HG03095 (cell line): ENCODE data around the gene TRIO.

ENCODE experiments used
- ATAC-seq: cut with Tn5 transposase; IDR thresholded peaks from one replicate; pipeline ENCODE4 v1.9.1; 2021; ENCODE audit warnings: moderate library complexity; ENCODE audit not compliant: unreplicated experiment

The TRIO gene

DNA sequence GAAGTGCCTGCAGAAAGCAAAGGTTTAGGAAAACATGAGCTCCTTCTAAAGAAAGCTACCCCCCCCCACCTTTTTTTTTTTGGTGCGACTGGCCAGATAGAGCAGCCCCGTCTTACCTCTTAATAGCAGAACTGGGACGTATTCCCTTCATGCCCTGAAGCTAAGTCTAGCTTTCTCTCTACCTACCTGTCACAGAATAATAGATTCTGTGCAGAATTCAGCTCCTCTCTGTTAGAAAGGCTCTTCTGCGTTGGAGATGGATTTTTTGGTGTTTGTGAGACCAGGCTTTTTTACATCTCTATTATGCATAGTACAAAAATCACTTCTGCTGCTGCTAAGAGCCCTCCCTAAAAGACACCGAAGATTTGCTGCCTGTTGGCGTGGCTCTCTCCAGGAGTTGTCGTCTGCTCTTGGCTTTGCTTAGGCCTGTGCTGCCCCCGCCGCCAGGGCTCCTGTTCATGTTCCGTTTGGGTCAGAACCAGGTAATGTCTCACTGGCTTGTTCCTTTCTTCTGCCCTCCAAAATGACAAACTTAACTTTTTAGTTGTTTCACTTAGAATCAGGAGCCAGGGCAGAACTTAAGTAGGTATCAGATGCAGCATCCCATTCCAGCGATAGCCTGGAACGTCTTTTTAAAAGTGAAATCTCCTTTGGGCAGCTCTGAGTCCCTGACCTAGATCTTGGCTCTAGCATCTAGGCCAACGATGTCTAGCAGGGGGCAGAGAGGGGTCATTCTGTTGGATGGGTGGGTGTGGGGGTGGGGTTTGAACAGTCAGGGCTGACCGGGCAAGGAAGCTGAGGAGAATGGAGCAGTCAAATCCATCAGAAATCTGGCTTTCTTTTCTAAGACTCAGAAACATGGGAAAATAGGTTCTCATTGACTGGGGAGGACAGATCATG is 2.5 kb downstream of the TRIO start:
- ATAC-seq = no peak

DNA sequence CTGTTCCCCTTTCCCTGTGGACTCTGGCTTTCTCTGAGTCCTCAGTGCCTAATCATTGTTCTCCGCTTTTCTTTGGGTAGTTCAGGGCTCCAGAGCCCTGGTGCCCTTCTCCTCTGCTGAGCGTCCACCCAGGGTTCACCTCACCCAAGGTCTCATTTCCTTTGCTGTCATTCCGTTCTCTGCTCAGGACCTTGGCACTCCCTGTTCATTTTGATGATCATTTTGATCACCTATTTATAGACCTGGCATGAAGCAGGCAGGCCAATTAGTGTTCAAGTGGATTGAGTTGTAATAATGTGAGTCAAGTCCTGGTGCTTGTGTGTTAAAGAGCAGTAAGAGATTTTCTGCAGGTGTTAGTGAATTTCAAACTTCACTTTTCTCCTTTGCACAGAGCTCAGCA is 3.6 kb downstream of the TRIO start:
- ATAC-seq = no peak

DNA sequence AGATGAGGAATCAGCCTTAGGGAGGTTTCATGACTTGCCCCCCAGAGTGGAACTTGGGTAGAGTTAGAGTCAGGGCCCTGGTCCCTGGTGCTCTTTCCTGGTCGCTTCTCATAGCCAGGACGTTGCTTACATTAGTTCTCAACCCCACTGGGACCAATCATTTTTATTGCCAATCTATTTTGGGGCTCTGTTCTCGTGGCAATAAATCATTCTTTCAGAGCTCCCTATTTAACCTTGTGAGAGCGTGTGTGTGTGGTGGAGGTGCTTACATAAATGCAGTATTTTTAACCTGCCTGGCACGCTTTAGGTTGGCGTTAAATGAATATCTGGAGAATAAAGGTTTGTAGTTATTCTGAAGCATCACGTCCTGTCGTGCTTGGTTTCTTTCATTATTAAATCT is 4.1 kb downstream of the TRIO start:
- ATAC-seq = no peak

DNA sequence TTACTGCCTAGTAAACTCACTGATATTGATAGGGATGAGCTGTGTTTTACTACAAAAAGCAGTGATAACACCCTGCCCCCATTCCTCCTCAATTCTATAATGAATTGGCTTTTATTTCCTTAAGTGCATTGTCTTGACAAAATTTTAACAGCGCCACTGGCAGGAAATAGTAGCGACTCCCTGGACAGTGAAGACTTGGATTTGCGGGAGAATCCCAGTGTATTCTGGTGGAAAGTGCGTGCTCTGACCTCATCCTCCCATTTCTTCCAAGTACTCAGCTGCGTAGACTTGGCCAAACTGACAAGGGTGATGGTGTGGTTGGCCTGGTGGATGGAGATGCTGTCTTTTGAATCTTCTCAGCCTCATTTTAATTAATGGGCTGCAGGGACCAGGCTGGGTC is 5.3 kb downstream of the TRIO start:
- no peak for ATAC-seq

DNA sequence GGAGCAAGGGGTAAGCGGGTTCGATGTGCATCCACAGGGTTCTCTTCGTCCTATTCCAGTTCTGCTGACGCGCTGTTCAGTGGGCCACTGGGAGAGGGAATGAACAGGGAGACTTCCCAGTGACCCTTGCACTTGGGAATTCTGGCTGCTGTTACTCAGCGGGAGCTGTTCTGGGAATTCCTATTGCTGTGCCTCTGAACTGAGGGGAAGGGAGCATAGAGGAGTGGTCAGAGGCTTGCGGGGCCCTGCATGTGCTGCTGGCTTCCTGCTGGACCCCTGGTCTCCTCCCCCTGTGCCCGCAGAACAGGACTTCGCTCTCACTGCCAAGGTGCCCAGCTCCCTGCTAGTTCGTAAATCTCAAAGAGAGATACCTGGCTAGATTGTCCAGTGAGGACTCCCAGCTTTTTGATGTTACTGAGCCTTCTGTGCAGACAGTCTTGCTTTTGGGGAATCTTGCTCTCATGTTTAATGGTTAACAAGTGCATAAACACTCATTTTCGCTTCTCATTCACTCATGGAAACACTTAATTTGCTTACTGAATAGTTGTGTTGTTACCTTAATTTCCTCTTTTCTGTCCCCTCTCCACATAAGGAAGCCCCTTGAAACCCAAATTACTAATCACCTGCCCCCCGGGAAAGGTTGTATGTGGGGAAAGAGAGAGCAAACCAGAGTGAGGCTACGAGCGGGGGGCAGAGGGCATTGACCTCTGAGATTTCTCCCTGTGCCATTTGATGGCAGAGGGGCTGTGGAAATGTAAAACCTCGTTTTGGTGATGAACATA is 5.9 kb downstream of the TRIO start:
- ATAC-seq = no peak

DNA sequence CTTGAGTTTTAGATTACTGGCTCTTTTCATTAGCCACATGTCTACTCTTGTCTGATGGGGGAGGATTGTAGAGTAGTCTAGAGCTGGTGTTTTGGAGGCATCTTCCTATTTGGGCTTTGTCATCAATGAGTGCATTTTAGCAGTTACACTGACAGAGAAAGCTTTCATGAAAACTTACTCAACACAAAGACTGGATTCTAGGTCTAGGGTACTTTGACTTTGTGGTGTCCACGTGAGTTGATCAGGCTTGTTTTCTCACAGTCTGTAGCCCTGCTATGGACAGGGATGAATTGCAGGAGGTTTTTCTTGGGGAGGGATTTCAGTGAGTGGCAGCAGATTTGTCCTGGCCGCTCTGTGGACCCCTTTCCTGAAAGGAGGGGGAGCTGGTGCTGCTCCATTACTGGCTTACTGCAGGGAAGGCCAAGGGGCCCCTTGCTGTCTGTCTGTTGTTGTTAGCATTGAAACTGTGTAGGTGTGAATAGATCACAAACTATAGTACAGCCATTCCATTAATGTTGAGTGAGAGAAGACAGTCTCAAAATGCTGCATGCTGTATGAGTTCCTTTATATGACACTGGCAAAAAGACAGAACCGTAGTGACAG is 6.6 kb downstream of the TRIO start:
- ATAC-seq = no peak

DNA sequence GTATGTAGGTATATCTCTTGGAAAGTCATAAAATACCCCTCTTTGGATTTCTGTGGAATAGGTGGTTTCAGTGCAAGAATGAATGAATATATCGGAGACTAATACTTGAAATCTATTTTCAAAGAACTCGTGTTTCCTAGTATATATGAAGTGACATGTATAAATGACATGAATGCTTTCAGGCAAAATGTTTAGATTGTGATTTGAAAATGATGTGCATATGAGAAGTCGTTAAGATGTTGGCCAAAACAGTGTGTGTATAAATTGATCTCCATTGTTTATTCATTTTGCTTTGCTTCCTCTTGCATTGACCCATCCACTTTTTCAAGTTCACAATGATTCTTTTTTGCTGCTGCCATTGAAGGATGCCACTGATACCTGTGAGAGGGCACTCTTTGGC is 8.3 kb downstream of the TRIO start:
- no peak for ATAC-seq

DNA sequence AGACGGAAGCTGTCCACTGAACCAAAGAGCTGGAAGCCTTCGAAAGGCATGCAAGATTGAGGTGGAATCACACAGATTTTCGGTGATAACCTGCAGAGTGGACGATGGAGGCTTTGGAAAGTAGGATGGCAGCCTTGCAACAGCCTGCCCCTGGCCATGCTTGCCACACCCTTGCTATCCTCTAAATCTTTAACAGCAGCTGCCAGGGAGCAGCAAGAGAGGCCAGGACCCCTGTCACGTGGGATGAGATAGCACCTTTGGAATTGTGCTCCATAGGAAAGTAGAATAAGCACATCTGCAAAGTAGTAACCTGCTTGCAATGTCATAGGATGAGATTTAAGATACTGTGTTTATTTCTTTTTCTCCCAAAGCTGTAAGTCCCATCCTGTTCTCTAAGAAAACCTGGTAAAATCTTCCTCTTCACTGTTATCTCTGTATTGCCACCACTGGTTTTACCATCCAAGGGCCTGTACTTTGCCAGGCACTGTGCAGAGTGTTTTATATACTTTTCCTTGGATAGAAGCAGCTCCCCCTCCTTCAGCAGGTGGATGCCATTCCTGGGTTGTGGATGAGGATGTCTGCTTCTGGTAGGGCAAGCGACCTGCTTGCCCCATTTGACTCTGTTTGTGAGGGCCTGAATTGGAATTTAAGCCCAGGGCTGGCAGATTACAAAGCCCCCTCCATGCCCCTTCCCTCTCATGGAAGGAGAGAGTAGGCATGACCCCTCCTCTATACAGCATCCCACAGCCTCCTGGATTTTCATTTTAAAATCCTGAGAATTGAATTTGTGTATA is 10.1 kb downstream of the TRIO start:
- no peak for ATAC-seq

DNA sequence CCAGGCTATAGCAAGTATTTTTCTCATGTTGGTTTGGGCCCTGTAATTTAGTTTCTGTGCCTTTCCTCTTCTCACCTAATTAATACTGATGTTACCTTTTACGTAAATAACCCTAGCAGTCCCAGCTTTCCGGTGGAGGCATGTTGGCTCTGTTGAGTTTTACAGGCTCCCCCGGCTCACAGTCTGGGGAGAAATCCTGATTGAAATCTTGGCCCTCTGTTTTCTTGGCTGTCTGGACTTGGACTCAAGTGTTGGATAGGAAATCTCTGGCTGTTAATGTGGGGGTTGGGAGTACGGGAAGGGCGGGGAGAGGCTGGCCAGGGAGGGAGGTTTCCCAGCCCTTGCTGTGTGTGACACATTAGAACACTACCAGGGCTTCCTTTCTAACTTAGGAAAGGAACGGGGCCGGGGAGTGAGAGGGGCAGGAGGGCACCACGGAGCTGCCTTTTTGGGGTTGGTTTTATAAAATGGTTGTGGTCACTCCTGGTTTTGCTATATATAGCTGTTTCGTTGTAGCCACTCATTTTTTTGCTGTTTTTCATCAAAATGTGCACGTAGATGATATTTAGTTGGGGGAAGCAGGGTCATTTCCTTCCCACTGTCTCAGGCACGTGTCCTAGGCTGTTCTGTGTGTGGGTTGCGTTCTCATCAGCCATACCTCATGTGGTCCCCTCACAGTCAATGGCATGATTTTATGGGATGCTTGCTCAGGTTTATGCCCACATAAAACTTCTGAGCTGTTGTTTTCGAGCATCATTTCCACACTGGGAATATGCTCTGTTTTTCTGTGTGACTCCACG is 11.0 kb downstream of the TRIO start:
- ATAC-seq = no peak

DNA sequence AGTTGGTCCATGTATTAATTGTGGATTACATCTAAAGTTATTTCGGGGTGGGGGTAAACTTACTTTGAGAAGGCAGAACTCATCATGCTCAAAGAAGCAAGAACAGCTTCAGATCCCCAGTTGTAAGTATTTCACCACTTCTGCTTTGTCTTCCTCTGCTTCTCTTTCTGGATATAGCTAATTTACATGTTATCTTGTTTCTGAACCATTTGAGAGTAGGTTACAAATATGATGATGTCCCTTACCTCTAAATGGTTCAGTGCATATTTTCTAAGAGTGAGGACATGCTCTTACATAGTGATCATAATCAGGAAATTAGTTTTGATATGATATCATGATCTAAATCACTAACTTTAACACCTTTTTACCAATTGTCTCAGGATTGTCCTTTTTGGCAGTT is 11.9 kb downstream of the TRIO start:
- ATAC-seq = peak; percentile 61

DNA sequence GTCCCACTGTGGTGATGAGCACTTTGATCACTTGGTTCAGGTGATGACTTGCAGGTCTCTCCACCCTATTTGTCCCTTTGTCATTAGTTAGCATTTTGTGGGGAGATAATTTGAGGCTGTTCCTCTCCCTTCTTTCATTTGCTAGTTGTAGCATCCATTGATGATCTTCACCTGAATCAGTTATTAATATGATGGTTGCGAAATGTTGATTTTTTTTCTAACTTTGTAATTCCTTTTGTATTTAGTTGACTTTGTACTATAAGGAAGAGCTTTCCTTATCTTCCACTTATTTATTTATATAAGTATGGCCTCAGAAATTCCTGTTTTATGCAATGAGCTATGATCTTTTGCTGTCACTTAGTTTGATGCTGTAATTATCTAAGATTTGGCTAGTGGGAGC is 12.6 kb downstream of the TRIO start:
- no peak for ATAC-seq

DNA sequence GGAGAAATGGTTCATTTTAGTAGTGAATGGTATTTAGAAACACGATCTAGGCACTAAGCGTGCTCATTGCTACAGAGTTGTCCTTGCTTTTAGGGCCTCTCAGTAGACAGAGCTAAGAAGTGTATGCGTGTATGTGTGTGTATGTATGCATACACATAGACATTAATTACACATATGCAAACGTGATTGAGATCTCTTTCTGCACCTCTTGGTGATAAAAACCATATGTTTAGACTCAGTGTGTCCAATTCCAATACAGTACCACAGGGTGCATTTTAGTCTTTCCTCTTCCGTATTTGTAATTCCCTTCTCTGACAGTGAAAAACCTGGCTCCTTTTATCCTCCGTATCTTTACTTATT is 13.1 kb downstream of the TRIO start:
- ATAC-seq = peak; percentile 0

DNA sequence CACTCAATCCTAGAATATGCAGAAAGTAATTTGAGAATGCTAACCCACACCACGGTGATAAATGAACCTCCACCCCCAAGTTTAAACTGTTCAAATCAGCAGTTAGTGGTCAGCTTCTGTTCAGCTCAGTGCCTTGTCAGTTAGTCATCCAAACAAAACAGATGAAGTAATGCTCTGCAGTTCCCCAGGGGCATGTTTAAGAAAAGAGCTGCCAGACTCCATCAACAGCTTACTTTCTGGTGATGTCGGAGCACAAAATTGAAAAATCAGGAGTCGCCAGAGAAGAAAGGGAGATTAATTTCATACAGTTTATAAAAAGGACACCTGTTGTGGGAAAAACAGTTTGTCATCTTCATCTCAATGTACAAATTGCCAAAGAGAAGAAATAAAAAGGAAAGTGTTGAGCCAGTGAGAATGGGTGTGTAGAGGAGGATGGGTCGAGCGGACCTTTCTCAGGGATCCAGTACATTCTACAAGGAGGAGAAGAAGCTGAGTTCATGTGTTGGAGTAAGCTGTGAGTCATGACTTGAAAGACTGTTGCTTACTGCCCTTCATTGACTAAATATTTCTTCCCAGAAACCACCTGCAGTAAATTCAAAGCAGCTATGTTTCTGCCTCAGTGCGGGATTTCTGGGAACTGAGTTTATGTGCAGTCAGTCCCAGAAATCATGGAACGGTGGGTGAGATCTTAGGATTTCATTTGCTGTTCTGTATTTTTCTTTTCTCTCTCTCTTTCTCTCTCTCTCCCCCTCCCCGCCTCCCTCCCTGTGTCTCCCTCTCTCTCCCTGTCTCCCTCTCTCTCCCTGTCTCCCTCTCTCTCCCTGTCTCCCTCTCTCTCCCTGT is 13.7 kb downstream of the TRIO start:
- ATAC-seq = peak; percentile 64

DNA sequence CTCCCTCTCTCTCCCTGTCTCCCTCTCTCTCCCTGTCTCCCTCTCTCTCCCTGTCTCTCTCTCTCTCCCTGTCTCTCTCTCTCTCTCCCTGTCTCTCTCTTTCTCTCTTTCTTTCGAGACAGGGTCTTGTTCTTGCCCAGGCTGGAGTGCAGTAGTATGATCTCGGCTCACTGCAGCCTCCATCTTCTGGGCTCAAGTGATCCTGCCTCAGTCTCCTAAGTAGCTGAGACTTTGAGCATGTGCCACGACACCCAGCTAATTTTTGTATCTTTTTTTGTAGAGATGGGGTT is 14.3 kb downstream of the TRIO start:
- ATAC-seq = no peak

DNA sequence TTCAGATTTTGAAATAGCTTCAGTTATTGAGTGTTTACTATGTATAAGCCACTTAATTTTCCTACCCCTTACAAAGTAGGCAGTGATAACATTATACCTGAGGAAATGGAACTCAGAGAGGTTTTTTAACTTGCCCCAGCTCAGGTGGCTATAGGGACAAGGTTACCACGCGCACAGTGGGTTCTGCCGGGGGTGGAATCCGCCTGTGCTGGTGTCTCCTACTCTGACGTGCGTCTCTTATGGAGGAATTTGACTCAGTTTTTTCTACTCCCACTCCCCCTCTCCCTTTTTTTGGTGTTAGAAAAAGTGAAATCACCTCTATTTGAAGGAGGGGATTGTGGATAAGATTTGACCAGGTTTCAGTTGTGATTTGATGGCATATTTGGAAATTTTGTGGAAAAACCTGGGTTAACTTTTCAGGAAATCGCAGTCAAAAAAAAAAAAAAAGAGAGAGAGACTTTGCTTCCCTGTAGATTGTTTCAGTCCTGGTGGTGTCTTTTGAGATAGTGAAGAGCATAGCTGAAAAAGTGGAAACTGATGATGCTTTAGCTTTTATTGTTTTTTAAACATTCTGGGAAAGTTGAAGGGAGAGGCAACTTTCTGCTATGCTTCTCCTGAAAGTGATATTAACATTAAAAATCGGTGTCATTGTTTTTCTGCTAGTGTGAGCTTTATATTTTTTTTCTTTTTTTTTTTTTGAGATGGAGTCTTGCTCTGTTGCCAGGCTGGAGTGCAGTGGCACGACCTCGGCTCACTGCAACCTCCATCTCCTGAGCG is 15.9 kb downstream of the TRIO start:
- no peak for ATAC-seq

DNA sequence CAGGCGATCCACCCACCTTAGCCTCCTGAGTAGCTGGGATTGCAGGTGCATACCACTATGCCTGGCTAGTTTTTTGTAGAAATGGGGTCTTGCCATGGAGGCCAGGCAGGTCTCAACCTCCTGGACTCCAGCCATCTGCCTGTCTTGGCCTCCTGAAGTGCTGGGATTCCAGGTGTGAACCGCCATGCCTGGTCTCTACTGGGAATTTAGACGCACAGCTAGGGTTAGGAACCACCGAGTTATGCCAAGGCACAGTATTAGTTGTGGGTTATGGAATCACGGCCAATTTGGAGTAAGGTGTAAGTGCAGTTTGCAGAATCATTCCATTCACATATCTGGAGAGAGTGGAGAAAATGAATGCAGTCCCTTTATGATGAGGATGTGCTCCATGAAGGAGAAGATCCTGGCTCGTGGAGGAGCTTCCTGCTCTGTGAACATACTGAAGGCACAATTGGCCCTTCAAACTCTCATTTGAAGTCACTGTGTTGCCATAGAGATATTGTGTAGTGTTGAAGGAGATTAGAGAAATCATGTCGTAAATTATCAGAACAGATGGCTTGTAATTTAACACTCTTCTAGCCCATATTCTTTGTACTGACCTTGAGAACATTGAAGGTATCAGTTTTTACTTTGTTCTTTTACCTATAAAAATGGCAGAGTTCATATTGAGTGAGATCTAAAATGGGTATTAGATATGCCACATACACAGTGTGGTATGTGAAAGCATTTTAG is 18.8 kb downstream of the TRIO start:
- ATAC-seq = no peak

DNA sequence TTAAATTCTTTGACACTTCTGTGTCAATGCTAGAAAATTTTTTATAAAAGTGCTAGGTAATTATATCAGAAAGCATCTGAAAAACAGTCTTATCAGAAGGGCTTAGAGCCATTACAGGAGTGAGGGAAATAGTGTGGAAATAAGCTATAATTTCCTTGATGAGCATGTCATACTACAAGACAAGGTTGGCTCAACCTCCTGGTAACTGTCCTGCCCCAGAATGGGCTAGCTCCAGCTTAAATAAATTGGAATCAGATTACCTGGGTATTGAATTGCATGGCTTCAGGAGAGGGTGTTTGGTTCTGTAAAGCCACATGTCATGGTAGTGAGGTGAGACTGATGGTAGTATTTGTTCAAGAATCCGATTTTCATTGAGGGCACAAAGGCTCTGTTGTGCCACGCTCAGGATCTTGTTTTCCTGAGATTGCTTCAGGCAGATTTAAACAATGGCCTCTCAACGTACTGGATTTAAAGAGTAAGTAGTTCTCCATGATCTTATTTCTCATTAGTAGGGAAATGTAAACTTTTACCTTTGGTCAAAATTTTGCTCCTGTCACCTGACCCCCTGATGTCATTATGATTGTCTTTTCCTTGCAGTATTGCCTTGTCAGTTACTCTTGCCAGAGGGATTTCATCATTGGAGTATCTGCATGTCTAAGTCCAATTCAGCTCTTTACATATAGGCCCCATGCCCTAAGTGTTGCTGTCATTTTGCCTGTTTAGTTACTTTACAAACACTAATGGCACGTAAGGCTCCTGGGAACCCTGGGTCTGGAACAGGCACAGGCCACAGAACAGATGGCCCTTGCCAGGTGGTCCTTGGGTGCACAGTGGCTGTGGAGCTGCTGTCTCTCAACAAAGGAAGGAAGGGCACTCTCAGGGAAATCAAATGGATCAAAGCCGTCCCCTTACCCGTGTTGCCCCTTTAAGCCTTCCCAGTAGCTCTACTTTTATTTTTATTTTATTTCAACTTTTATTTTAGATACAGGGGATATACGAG is 21.3 kb downstream of the TRIO start:
- no peak for ATAC-seq
